ENCODE data around the gene RSPO4.
A peak's percentile ranks its signal among the peaks of the same experiment; 100 is the strongest.

Gene RSPO4

DNA sequence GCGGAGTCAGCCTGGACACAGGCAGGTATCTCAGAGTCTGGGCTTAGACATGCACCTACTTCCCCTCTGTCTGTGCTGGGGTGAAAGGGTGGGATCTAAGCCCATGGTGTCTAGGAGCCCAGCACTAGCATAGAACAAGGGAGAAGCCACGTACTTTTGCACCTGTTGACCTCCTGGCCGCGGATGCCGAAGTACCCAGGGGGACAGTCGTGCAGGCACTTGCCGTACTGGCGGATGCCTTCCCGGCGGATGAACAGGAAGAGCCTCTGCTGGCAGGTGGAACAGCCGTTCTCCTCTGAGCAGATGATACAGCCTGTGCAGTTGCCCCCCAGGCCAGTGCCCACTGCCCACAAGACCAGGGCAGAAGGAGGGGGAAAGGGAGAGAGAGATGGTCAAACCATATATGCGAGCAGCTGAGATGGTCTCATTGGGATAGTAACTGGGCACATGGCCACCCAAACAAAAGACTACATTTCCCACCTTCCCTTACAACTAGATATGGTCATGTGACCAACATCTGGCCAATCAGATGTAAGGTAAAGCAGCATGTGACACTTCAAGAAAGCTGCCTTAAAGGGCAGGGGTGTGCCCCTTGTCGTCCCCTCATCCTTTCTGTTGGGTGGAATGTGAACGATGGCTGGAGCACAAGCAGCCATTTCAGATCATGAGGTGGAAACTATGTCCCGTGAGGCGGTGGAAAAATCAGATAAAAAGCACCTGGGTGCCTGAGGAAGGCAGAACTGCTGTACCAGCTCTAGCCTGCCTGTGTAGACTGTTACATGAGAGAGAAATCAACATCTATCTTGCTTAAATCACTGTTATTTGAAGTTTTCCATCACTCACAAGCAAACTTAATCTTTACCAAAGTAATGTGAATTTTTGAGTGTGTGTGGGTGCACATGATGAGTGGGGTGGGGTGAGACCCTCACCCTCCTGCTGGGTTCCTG is 34.0 kb downstream of the RSPO4 start:
- DNase-seq, result peak; percentile 12

- DNase-seq, result no peak
Observed at GRCh38 chr20:965956-966355, 36.2 kb downstream of the RSPO4 start.

- no peak for DNase-seq
Observed at GRCh38 chr20:963795-964194, 38.3 kb downstream of the RSPO4 start.

DNA sequence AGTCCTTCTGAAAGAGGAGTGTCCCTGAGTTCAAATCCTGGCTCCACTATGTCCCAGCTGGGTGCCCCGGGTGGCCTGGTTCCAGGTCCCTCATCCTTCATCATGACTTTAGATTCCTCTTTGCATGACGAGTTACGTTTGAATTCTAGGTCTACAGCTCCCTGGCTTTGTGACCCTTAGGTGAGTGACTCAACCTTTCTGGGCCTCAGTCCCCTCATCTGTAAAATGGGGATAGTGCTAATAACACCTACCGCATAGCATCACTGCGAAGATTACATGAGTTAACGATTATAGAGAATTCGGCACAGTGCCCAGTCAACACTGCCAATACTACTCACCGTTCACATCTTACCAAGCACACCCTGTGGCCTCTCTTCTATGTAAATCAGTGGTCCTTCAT is 39.4 kb downstream of the RSPO4 start:
- no peak for DNase-seq

- no peak for DNase-seq
Observed at GRCh38 chr20:962223-962622, 39.9 kb downstream of the RSPO4 start.

GRCh38 chr20:961768-962167 is 40.3 kb downstream of the RSPO4 start:
- DNase-seq, result no peak

GRCh38 chr20:959996-960615 is 42.0 kb downstream of the RSPO4 start:
- DNase-seq, result no peak

DNA sequence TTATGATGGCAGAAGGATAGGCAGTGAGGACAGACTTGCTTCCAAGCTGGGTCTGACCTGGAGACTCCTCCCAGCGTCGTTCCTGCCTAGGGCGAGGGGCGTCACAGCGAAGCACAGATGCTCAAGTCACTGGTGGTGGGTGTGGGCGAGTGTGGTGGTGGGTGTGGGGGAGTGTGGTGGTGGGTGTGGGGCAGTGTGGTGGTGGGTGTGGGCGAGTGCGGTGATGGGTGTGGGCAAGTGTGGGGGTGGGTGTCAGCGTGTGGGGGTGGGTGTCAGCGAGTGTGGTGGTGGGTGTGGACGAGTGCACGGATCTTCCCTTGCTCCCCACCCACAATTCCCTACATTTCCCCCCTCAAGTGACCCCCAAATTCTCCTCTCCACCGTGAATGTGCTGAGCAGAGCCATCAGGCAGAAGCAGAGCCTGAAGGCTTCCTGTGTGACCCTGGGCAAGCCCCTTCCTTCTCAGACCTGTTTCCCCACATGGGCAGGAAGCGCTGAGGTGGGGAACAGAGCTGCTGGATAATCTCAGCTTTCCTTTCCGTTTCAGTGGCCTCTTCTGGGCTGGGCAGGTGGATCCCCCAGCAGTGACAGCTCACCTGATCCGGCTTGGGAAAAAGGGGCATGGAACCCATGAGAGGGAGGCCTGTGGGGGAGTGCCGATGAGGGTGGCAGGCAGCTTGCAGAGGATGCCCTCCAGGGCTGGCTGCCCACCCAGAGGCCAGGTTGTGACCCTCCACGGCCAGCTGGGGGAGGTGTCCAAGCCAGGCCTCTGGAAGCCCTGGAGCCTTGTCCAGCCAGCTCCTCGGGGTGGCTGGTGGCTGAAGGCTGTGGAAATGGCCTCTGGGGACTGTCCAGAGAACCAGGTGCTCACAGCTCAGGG is 42.9 kb downstream of the RSPO4 start:
- DNase-seq, result no peak

- DNase-seq, result no peak
Observed at GRCh38 chr20:957544-957943, 44.6 kb downstream of the RSPO4 start.

DNA sequence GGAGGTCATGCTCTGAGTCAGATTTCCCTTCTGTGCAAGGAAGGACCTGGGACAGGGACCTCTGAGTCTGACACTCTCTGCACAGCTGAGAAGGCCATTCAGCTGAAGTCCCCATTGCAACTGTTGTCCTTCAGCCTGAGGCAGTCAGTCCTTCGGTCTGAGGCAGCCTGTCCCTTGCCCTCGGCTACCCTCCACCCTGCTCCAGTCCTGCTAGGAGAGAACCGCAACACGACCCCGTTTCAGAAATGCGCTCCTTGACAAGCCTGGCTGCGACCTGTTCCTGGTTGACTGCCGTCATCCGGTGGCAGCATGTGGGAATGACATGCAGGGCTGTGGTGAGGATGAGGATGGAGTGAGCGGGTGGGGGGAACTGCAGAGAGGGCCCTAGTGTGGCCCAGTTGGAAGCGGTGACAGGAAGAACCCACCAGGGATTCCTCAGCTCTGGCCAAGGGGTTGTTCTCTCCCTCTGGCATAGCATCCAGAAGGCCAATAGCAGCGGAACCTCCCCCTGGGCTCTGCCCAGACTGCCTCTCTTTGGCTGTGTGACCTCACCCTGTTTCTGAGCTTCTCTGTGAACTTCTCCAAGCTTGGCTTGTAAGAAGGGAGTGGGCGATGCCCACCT is 45.7 kb downstream of the RSPO4 start:
- DNase-seq, result peak; percentile 81

DNA sequence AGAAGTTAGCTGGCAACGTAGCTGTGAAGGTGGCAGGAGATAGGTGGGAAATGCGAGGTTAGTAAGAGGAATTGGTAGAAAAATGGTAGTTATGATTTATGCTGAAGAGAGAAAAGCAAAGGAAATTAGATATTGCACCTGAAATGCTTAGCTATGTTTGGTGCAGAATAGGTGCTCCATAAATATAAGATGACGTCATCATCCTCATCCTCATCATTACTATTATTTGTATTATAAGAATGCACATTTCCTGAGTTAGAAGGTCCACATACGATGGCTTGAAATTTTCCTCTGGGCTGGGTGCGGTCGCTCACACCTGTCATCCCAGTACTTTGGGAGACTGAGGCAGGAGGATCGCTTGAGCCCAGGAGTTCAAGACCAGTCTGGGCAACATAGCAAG is 46.5 kb downstream of the RSPO4 start:
- DNase-seq, result no peak

GRCh38 chr20:955111-955510 is 47.0 kb downstream of the RSPO4 start:
- DNase-seq, result no peak

GRCh38 chr20:953742-954141 is 48.4 kb downstream of the RSPO4 start:
- no peak for DNase-seq

DNA sequence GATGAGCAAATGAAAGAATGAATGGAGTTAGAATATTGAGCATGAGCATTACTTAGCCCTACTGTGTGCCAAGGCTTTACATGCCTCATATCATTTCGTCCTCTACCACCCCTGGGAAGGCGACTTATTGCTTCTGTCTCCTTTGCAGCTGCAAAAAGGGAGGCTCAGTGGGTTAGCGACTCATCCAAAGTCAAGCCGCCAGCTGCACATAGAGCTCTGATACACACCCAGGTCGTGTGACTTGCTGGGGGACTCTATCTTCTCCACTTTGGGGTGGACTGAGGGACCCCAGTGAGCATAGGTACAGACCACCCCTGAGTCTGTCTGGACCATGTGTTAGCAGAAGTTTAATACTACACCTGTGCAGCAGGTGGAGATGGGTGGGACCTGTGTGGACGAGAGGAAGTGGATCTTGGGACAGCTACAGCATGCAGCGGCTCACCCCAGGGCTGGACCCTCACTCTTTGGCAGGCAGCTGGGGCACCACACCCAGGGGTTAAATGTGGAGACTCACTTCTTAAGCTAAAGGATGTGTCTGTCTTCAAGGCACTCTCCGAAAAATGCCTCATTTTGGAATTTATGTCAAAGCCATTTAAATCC is 49.8 kb downstream of the RSPO4 start:
- no peak for DNase-seq

- no peak for DNase-seq
Observed at GRCh38 chr20:951384-952169, 50.5 kb downstream of the RSPO4 start.

- DNase-seq, result no peak
Observed at GRCh38 chr20:949717-950116, 52.4 kb downstream of the RSPO4 start.

DNA sequence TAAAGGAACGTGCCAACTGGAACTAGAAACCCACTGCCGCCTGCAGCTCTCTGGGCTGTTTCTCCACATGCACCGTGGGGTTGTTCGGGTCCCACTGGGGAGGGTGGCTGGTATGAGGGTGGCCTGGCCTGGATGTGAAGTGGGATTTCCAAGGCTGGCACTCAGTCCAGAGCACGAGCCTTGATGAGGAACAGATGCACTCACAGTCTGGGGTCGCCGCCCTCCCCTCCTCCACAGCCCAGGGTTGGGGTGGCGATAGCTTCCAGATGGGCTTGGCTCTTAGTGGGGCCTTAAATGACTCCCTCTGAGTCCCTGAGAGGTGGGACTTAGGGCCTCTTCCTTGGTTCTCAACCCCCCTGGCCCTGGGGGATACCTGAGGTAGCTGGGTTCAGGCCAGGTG is 55.3 kb downstream of the RSPO4 start:
- no peak for DNase-seq

DNA sequence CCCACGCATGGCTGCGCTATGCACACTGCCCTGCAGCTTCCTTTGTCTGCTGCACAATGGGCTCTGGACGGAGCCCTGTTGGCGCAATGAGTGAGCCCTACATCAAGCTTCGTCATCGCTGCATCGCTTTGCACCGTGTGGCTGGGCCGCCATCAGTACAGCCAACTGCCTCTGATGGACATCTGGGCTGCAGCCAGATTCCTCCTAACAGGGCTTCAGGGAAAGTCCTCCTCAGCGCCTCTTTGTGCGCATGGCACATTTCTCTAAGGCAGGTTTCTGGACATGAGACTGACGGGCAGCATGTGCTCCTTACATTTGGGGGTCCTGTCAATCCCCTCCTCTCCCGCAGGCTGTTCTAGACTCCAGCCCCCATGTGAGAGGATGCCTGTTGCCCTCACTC is 56.3 kb downstream of the RSPO4 start:
- no peak for DNase-seq

DNA sequence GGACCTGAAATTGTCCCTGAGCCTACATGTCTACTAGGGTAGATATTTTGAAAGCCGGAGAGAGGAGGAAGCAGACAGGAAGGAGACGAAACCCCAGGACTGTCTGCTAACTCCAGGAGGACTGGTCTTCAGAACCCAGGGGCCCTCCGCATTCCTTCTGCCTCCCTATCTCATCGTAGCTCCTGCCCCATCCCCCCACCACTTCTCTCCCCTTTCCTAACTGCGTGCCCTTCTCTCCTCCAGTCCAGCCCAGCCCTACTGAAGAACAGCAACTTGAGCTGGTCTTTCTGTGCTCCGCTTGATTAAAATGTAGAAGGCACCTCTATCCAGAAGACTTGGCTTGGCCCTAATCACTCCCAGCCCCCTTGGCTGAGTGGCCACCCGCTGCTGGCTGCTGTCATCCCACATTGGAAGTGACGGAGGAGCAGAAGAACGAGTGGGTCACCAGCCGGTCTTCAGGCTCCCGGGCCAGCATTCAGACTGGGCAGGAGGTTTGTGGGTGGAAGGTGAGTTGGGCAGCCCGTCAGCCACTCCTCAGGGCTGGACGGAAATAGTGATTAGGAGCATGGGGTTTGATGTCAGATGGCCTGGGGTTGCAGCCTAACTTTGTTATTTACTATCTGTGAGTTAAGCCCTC is 57.2 kb downstream of the RSPO4 start:
- DNase-seq, result no peak

- no peak for DNase-seq
Observed at GRCh38 chr20:944148-944547, 58.0 kb downstream of the RSPO4 start.

- no peak for DNase-seq
Observed at GRCh38 chr20:942611-943010, 59.5 kb downstream of the RSPO4 start.

All from activated CD4-positive, alpha-beta T cell treated with anti-CD3 and anti-CD28 coated beads for 48 hours (primary cell).